Measurements from ENCODE around the gene PDPR.
"Not testable (repeated sequence)": the region's sequence is repeated elsewhere in the genome, so short reads cannot be mapped to it uniquely, and the experiment has no call there.

The PDPR gene

DNA sequence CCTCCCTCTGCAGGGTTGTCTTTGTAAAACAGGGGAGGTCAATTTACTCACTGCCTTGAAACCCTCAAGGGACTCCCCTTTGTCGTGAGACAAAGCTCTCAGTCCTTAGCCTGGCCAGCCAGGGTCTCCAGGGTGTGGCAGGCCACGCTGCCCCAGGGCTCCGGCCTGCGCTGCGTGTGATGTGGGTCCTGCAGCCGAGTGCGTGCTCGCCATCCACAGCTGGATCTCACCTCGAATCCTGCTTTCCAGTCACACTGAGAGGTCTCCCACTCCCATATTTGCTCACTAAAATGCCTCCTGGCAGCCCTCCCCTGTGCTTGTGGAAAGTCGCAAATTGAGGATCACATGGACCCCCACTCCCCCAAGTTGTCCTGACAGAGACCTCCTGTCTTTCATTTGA is 49.5 kb downstream of the PDPR start:
- no peak for DNase-seq

DNA sequence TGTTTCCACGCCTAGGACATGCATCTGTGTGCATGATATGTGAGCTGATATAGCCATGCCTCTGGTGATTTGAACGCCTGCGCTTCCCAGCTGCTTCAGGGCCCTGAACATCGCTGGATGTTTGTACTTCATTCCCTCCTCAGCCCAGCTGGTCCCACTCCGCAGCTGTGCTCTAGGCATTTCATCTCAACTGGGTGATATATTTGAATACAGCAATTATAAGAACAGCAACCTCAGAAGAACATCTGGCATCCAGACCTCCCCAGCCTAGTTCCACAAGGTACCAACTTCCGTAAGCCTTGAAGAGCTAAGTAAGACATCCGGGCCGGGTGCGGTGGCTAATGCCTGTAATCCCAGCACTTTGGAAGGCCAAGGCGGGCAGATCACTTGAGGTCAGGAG is 52.6 kb downstream of the PDPR start:
- not testable (repeated sequence) for DNase-seq

- not testable (repeated sequence) for DNase-seq
Observed at GRCh38 chr16:70173212-70173837, 59.2 kb downstream of the PDPR start, which contains the start of gene CLEC18C. Gene CLEC18C (plus strand): TSS chr16:70173787. CDS start chr16:70174279, 492 bp downstream.

DNA sequence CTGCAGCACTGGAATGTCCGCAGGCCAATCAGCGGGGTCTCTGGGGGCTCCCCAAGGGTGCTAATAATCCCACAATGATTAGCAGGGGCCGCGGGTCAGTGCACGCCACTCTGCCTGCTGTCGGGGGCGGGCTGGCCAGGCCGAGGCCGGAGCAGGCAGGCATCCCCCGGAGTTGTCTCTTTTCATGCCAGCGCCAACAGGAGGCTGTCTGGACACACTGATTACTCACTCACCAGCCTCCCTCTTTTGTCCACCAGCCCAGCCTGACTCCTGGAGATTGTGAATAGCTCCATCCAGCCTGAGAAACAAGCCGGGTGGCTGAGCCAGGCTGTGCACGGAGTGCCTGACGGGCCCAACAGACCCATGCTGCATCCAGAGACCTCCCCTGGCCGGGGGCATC is 59.8 kb downstream of the PDPR start:
- not testable (repeated sequence) for DNase-seq

- not testable (repeated sequence) for DNase-seq
Observed at GRCh38 chr16:70174387-70174932, 60.3 kb downstream of the PDPR start.

- DNase-seq: not testable (repeated sequence)
Observed at GRCh38 chr16:70187858-70188607, 73.9 kb downstream of the PDPR start.

DNA sequence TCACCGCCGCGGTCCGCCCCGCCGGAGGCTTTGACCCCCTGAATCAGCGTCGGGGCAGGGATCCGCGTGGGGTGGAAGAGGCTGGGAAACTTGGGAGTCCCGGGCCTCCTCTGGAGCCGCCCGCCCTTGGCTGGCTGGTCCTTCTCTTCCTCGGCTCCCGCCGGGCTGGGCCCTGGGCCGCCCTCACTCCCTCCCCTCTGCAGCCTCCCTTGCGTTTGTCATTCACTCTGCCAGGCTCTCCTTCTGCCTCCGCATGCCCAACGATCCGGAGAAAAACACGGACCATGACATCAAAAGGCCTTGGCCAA is 74.4 kb downstream of the PDPR start:
- peak in 1 of 3 donors; percentile 12 for DNase-seq

- DNase-seq: not testable (repeated sequence)
Observed at GRCh38 chr16:70190574-70190973, 76.4 kb downstream of the PDPR start.

DNA sequence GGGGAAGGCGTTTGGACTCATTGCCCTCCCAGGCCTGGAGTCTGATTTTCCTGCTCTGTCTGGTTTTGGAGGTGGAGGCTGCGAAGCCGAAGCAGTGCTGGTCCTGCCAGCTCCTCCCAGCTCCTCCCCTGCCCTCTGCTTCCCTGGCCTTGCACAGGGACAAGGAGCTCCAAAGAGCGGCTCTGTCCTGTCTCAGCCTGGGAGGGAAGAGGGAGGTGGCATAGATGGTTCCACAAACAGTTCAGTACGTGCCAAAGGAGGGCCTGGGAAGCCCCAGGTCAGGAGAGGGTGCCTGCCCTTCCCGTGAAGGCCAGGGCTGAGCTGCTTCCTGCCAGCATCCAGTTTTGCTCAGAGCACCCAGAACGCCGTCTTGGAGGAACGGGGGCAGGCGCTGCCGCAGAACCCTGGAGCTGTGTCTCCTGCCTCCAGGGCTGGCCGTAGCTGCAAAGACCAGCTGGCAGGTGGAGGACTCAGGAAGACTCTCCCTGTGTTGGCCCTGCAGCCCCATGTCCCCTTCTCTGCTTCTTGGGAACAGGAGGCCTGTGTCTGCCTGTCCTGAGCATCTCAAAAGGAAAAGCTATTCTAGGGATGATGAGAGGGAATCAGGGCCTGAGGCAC is 82.7 kb downstream of the PDPR start:
- DNase-seq: not testable (repeated sequence)

DNA sequence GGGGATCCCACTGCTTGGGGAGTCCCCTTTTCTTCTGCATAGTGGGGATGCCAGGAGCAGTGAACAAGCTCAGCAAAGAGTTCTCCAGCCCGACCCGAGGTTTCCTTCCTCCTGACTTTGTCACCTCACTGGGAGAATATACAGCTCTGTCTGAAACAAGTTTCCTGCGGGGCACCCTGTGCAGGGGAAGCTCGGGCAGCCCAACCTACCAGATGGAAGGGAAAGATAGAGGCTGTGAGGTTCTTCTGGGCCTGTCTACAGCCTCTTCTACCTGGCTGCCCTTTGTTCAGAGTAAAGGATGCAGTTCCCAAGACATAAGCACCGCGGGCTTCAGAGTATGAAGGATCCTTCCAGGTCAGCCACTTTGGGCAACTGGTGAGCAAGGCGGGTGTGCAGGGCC is 83.5 kb downstream of the PDPR start:
- DNase-seq: not testable (repeated sequence)

- DNase-seq: not testable (repeated sequence)
Observed at GRCh38 chr16:70198230-70198629, 84.1 kb downstream of the PDPR start.

- not testable (repeated sequence) for DNase-seq
Observed at GRCh38 chr16:70198666-70199065, 84.5 kb downstream of the PDPR start.

GRCh38 chr16:70199170-70199569 is 85.0 kb downstream of the PDPR start:
- not testable (repeated sequence) for DNase-seq

DNA sequence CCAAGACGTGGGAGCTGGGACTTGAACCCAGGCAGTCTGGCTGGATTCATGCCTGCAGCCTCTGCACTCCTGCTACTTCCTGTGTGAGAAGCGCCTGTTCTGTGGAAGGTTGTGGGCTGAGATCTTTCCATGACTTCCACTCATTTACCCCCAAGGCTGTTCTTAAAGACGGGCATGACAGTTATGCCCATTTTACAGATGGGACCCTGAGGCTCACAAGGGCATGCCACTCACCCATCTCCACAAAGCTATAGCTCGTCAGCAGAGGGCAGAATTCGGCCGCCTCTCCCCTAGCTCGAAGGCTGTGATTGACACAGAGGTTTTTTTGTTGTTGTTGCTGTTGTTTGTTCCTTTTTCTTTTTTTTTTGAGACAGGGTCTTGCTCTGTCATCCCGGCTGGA is 85.9 kb downstream of the PDPR start:
- not testable (repeated sequence) for DNase-seq

DNA sequence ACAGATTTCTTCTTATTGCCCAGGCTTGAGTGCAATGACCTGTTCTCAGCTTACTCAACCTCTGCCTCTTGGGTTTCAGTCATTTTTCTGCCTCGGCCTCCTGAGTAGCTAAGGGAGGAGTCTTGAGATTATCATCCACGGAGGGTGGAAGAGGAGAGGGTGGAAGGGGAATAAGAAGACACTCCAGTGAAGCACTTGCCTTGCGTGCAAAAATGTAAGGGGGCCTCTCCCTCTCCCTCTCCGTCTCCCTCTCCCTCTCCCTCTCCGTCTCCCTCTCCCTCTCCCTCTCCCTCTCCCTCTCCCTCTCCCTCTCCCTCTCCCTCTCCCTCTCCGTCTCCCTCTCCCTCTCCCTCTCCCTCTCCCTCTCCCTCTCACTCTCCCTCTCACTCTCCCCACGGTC is 89.4 kb downstream of the PDPR start:
- DNase-seq: not testable (repeated sequence)

GRCh38 chr16:70204010-70204409 is 89.9 kb downstream of the PDPR start:
- DNase-seq: not testable (repeated sequence)

- DNase-seq: not testable (repeated sequence)
Observed at GRCh38 chr16:70204668-70205405, 90.7 kb downstream of the PDPR start.

- not testable (repeated sequence) for DNase-seq
Observed at GRCh38 chr16:70206382-70206781, 92.2 kb downstream of the PDPR start.

Data from suppressor macrophage treated with lipopolysaccharide for 1 hour (primary cell).